ENCODE results near the gene CNST. TPM values are rescaled to one million over a fixed set of nuclear protein-coding genes. Genes with fewer than 3 reads are reported as not detected.

CNST gene
- total RNA-seq, 1 experiment from 2014 or later, result 19.8 TPM

Other genes with a start within 250 kb of the CNST start
- 25.2 and 25.5 TPM in 2 replicates for gene SMYD3, start 59.2 kb upstream of the CNST start, total RNA-seq (2021)
- gene TFB2M, start 195 bp upstream of the CNST start, total RNA-seq (2021), result 27.0 and 27.7 TPM in 2 replicates
- gene SCCPDH, start 158.0 kb downstream of the CNST start, total RNA-seq (2021), result 19.5 and 20.7 TPM in 2 replicates